ENCODE data around the gene NPAS2.

Gene NPAS2

GRCh38 chr2:100779908-100780202, 40.1 kb upstream of the NPAS2 start:
- WGBS (ENCODE audit: extremely low coverage, insufficient coverage, low lambda C conversion rate) = no CpG with 5 or more reads among the region's 3 CpGs
- H3K4me1 ChIP-seq (ENCODE audit: control insufficient read depth, low read depth, low read length) = no peaks in the 10 kb centered on the region
- H3K79me2 ChIP-seq (ENCODE audit: control insufficient read depth, insufficient read depth, low read length) = no peaks in the 10 kb centered on the region
- no peak overlapping the region for H3K4me3 ChIP-seq (ENCODE audit: low read length)
- H2AK5ac ChIP-seq (ENCODE audit: low read length) = no peak overlapping the region
- no peak overlapping the region for H3K56ac ChIP-seq (ENCODE audit: low read length)
- no peaks in the 10 kb centered on the region for H3K36me3 ChIP-seq (ENCODE audit: control insufficient read depth, insufficient read depth, low read length)
- H3K4me2 ChIP-seq (ENCODE audit: low read length) = no peak overlapping the region
- H3K23ac ChIP-seq (ENCODE audit: low read length) = no peak overlapping the region
- H3K9ac ChIP-seq (ENCODE audit: low read length) = no peak overlapping the region
- no peak overlapping the region for H2BK15ac ChIP-seq (replicated peaks; ENCODE audit: low read depth)
- H3K27ac ChIP-seq (ENCODE audit: low read depth, low read length) = no peak overlapping the region
- H2BK120ac ChIP-seq (ENCODE audit: low read depth, low read length) = no peak overlapping the region
- H3K27me3 ChIP-seq (ENCODE audit: insufficient read depth, low read length, poor library complexity) = no peaks in the 10 kb centered on the region
- DNase-seq = no peak
- H3K4ac ChIP-seq (ENCODE audit: low read depth, low read length) = no peak overlapping the region
- H3K18ac ChIP-seq (ENCODE audit: low read length) = no peak overlapping the region
- H2BK5ac ChIP-seq (ENCODE audit: low read length) = no peak overlapping the region
- H4K5ac ChIP-seq (ENCODE audit: low read length) = no peak overlapping the region
- H3K79me1 ChIP-seq (ENCODE audit: low read length) = no peaks in the 10 kb centered on the region
- H4K8ac ChIP-seq (ENCODE audit: low read depth, low read length) = no peak overlapping the region

- Histone ChIP-seq H3K56ac (ENCODE audit: low read length) (no peak overlapping the region), H2AK5ac (ENCODE audit: low read length) (no peak overlapping the region), H3K4me3 (ENCODE audit: low read length) (no peak overlapping the region), H4K8ac (ENCODE audit: low read depth, low read length) (no peak overlapping the region), H3K4me1 (ENCODE audit: control insufficient read depth, low read depth, low read length) (no peaks in the 10 kb centered on the region), H4K5ac (ENCODE audit: low read length) (no peak overlapping the region), H3K79me1 (ENCODE audit: low read length) (no peaks in the 10 kb centered on the region), H2BK15ac (replicated peaks; ENCODE audit: low read depth) (no peak overlapping the region), H3K4ac (ENCODE audit: low read depth, low read length) (no peak overlapping the region), H3K4me2 (ENCODE audit: low read length) (no peak overlapping the region), H2BK120ac (ENCODE audit: low read depth, low read length) (no peak overlapping the region), H3K27ac (ENCODE audit: low read depth, low read length) (no peak overlapping the region), H3K9ac (ENCODE audit: low read length) (no peak overlapping the region), H3K18ac (ENCODE audit: low read length) (no peak overlapping the region), H2BK5ac (ENCODE audit: low read length) (no peak overlapping the region), H3K27me3 (ENCODE audit: insufficient read depth, low read length, poor library complexity) (no peaks in the 10 kb centered on the region), H3K36me3 (ENCODE audit: control insufficient read depth, insufficient read depth, low read length) (no peaks in the 10 kb centered on the region), H3K79me2 (ENCODE audit: control insufficient read depth, insufficient read depth, low read length) (no peaks in the 10 kb centered on the region), H3K23ac (ENCODE audit: low read length) (peak overlapping the region; percentile 85)
- no CpG with 5 or more reads among the region's 8 CpGs for WGBS (ENCODE audit: extremely low coverage, insufficient coverage, low lambda C conversion rate)
- DNase-seq = no peak
Observed at GRCh38 chr2:100780203-100781008, 39.5 kb upstream of the NPAS2 start.

- H4K5ac ChIP-seq (ENCODE audit: low read length) = no peak overlapping the region
- no peak overlapping the region for H3K27ac ChIP-seq (ENCODE audit: low read depth, low read length)
- H4K8ac ChIP-seq (ENCODE audit: low read depth, low read length) = no peak overlapping the region
- no CpG with 5 or more reads among the region's 1 CpG for WGBS (ENCODE audit: extremely low coverage, insufficient coverage, low lambda C conversion rate)
- H3K56ac ChIP-seq (ENCODE audit: low read length) = no peak overlapping the region
- H2AK5ac ChIP-seq (ENCODE audit: low read length) = no peak overlapping the region
- H3K4ac ChIP-seq (ENCODE audit: low read depth, low read length) = no peak overlapping the region
- H3K4me3 ChIP-seq (ENCODE audit: low read length) = no peak overlapping the region
- no peak overlapping the region for H2BK5ac ChIP-seq (ENCODE audit: low read length)
- H3K4me1 ChIP-seq (ENCODE audit: control insufficient read depth, low read depth, low read length) = no peaks in the 10 kb centered on the region
- no peaks in the 10 kb centered on the region for H3K27me3 ChIP-seq (ENCODE audit: insufficient read depth, low read length, poor library complexity)
- H3K36me3 ChIP-seq (ENCODE audit: control insufficient read depth, insufficient read depth, low read length) = no peaks in the 10 kb centered on the region
- no peaks in the 10 kb centered on the region for H3K79me1 ChIP-seq (ENCODE audit: low read length)
- H3K79me2 ChIP-seq (ENCODE audit: control insufficient read depth, insufficient read depth, low read length) = no peaks in the 10 kb centered on the region
- H2BK120ac ChIP-seq (ENCODE audit: low read depth, low read length) = no peak overlapping the region
- no peak overlapping the region for H3K18ac ChIP-seq (ENCODE audit: low read length)
- H3K9ac ChIP-seq (ENCODE audit: low read length) = no peak overlapping the region
- no peak overlapping the region for H2BK15ac ChIP-seq (replicated peaks; ENCODE audit: low read depth)
- no peak for DNase-seq
- no peak overlapping the region for H3K4me2 ChIP-seq (ENCODE audit: low read length)
- no peak overlapping the region for H3K23ac ChIP-seq (ENCODE audit: low read length)
Observed at GRCh38 chr2:100781009-100781325, 39.0 kb upstream of the NPAS2 start.

- H3K9ac ChIP-seq (ENCODE audit: low read length) = no peak overlapping the region
- no peaks in the 10 kb centered on the region for H3K79me2 ChIP-seq (ENCODE audit: control insufficient read depth, insufficient read depth, low read length)
- no peak overlapping the region for H3K4me3 ChIP-seq (ENCODE audit: low read length)
- no peak overlapping the region for H3K56ac ChIP-seq (ENCODE audit: low read length)
- H3K4me2 ChIP-seq (ENCODE audit: low read length) = no peak overlapping the region
- no peaks in the 10 kb centered on the region for H3K36me3 ChIP-seq (ENCODE audit: control insufficient read depth, insufficient read depth, low read length)
- H2AK5ac ChIP-seq (ENCODE audit: low read length) = no peak overlapping the region
- H3K18ac ChIP-seq (ENCODE audit: low read length) = no peak overlapping the region
- H2BK15ac ChIP-seq (replicated peaks; ENCODE audit: low read depth) = no peak overlapping the region
- no peaks in the 10 kb centered on the region for H3K79me1 ChIP-seq (ENCODE audit: low read length)
- no peak overlapping the region for H2BK5ac ChIP-seq (ENCODE audit: low read length)
- H3K27ac ChIP-seq (ENCODE audit: low read depth, low read length) = no peak overlapping the region
- H3K23ac ChIP-seq (ENCODE audit: low read length) = no peak overlapping the region
- no peak for DNase-seq
- no peaks in the 10 kb centered on the region for H3K27me3 ChIP-seq (ENCODE audit: insufficient read depth, low read length, poor library complexity)
- H3K4me1 ChIP-seq (ENCODE audit: control insufficient read depth, low read depth, low read length) = no peaks in the 10 kb centered on the region
- no peak overlapping the region for H4K5ac ChIP-seq (ENCODE audit: low read length)
- no CpG with 5 or more reads among the region's 12 CpGs for WGBS (ENCODE audit: extremely low coverage, insufficient coverage, low lambda C conversion rate)
- no peak overlapping the region for H2BK120ac ChIP-seq (ENCODE audit: low read depth, low read length)
- H3K4ac ChIP-seq (ENCODE audit: low read depth, low read length) = no peak overlapping the region
- H4K8ac ChIP-seq (ENCODE audit: low read depth, low read length) = no peak overlapping the region
Observed at GRCh38 chr2:100781523-100782379, 38.2 kb upstream of the NPAS2 start.

GRCh38 chr2:100782380-100782878, 37.5 kb upstream of the NPAS2 start:
- H3K4ac ChIP-seq (ENCODE audit: low read depth, low read length) = no peak overlapping the region
- H3K4me3 ChIP-seq (ENCODE audit: low read length) = no peak overlapping the region
- no peak overlapping the region for H3K27ac ChIP-seq (ENCODE audit: low read depth, low read length)
- no peak overlapping the region for H4K8ac ChIP-seq (ENCODE audit: low read depth, low read length)
- no peak overlapping the region for H3K9ac ChIP-seq (ENCODE audit: low read length)
- H4K5ac ChIP-seq (ENCODE audit: low read length) = no peak overlapping the region
- H2BK120ac ChIP-seq (ENCODE audit: low read depth, low read length) = no peak overlapping the region
- no peaks in the 10 kb centered on the region for H3K27me3 ChIP-seq (ENCODE audit: insufficient read depth, low read length, poor library complexity)
- DNase-seq = no peak
- no peak overlapping the region for H3K56ac ChIP-seq (ENCODE audit: low read length)
- H2BK5ac ChIP-seq (ENCODE audit: low read length) = no peak overlapping the region
- H3K4me1 ChIP-seq (ENCODE audit: control insufficient read depth, low read depth, low read length) = no peaks in the 10 kb centered on the region
- H3K4me2 ChIP-seq (ENCODE audit: low read length) = no peak overlapping the region
- no peak overlapping the region for H2AK5ac ChIP-seq (ENCODE audit: low read length)
- no CpG with 5 or more reads among the region's 6 CpGs for WGBS (ENCODE audit: extremely low coverage, insufficient coverage, low lambda C conversion rate)
- H3K79me1 ChIP-seq (ENCODE audit: low read length) = no peaks in the 10 kb centered on the region
- H3K23ac ChIP-seq (ENCODE audit: low read length) = no peak overlapping the region
- no peak overlapping the region for H2BK15ac ChIP-seq (replicated peaks; ENCODE audit: low read depth)
- no peak overlapping the region for H3K18ac ChIP-seq (ENCODE audit: low read length)
- H3K79me2 ChIP-seq (ENCODE audit: control insufficient read depth, insufficient read depth, low read length) = no peaks in the 10 kb centered on the region
- H3K36me3 ChIP-seq (ENCODE audit: control insufficient read depth, insufficient read depth, low read length) = no peaks in the 10 kb centered on the region

Measured in mesendoderm (in vitro differentiated cells).